IPS-20b (cell line): ENCODE data around the gene LCORL.
A peak's percentile ranks its signal among the peaks of the same experiment; 100 is the strongest.

Experiments used
- H3K27ac ChIP-seq: one replicate; pipeline ENCODE4 v1.5.1; 2013; ENCODE audit warnings: low read length
- H3K27me3 ChIP-seq: 2 replicates; pipeline ENCODE4 v1.6.1; 2013; ENCODE audit warnings: mild to moderate bottlenecking, low read length, inconsistent platforms; ENCODE audit not compliant: insufficient read depth
- H3K36me3 ChIP-seq: 2 replicates; pipeline ENCODE4 v1.6.1; 2013; ENCODE audit warnings: low read depth, mild to moderate bottlenecking, inconsistent platforms, low read length, moderate library complexity; ENCODE audit not compliant: insufficient read depth
- H3K4me1 ChIP-seq: 2 replicates; pipeline ENCODE4 v1.6.1; 2013; ENCODE audit warnings: mild to moderate bottlenecking, control low read depth, inconsistent platforms, low read length, moderate library complexity; ENCODE audit not compliant: insufficient read depth
- H3K4me3 ChIP-seq: 2 replicates; pipeline ENCODE4 v1.5.1; 2013; ENCODE audit warnings: mild to moderate bottlenecking, low read length, inconsistent platforms
- H3K9ac ChIP-seq: 2 replicates; pipeline ENCODE4 v1.6.1; 2013; ENCODE audit warnings: low read depth, mild to moderate bottlenecking, inconsistent platforms, low read length, moderate library complexity
- H3K9me3 ChIP-seq: 2 replicates; pipeline ENCODE4 v1.6.1; 2013; ENCODE audit warnings: mild to moderate bottlenecking, low read depth, low read length, inconsistent platforms; ENCODE audit not compliant: insufficient read depth

Gene LCORL

GRCh38 chr4:17846266-17846665 is 175.3 kb downstream of the LCORL start:
- H3K27me3 ChIP-seq = no peaks in the 10 kb centered on the region
- H3K4me1 ChIP-seq = no peaks in the 10 kb centered on the region
- H3K4me3 ChIP-seq = no peak overlapping the region
- H3K36me3 ChIP-seq = peaks cover 60% of the 10 kb centered on the region
- no peak overlapping the region for H3K27ac ChIP-seq
- H3K9me3 ChIP-seq = peaks cover 17% of the 10 kb centered on the region
- H3K9ac ChIP-seq = no peak overlapping the region

- peaks cover 5% of the 10 kb centered on the region; the same call in 1 of the 2 replicates for H3K4me1 ChIP-seq
- no peaks in the 10 kb centered on the region for H3K27me3 ChIP-seq
- no peaks in the 10 kb centered on the region for H3K9me3 ChIP-seq
- no peak overlapping the region for H3K27ac ChIP-seq
- H3K36me3 ChIP-seq = peaks cover 95% of the 10 kb centered on the region
- no peak overlapping the region for H3K9ac ChIP-seq
- no peak overlapping the region for H3K4me3 ChIP-seq
Measured at GRCh38 chr4:17823871-17824669, 197.5 kb downstream of the LCORL start.

GRCh38 chr4:17817027-17817426 is 204.5 kb downstream of the LCORL start:
- Histone ChIP-seq H3K9ac (no peak overlapping the region), H3K36me3 (peaks cover 77% of the 10 kb centered on the region), H3K4me3 (no peak overlapping the region), H3K4me1 (no peaks in the 10 kb centered on the region; the same call in 1 of the 2 replicates), H3K27me3 (no peaks in the 10 kb centered on the region), H3K27ac (no peak overlapping the region), H3K9me3 (no peaks in the 10 kb centered on the region)

- Histone ChIP-seq H3K36me3 (peaks cover 70% of the 10 kb centered on the region), H3K9me3 (no peaks in the 10 kb centered on the region), H3K4me1 (no peaks in the 10 kb centered on the region; the same call in 1 of the 2 replicates), H3K4me3 (no peak overlapping the region), H3K9ac (no peak overlapping the region), H3K27ac (no peak overlapping the region), H3K27me3 (no peaks in the 10 kb centered on the region)
Measured at GRCh38 chr4:17816142-17816541, 205.4 kb downstream of the LCORL start.

- H3K9me3 ChIP-seq = no peaks in the 10 kb centered on the region
- no peaks in the 10 kb centered on the region; the same call in 1 of the 2 replicates for H3K4me1 ChIP-seq
- H3K27me3 ChIP-seq = no peaks in the 10 kb centered on the region
- H3K36me3 ChIP-seq = peaks cover 52% of the 10 kb centered on the region
- no peak overlapping the region for H3K4me3 ChIP-seq
- H3K9ac ChIP-seq = no peak overlapping the region
- H3K27ac ChIP-seq = no peak overlapping the region
Measured at GRCh38 chr4:17814140-17814539, 207.4 kb downstream of the LCORL start.

GRCh38 chr4:17812801-17813200 is 208.8 kb downstream of the LCORL start:
- peak overlapping the region; percentile 99 for H3K4me3 ChIP-seq
- no peaks in the 10 kb centered on the region for H3K27me3 ChIP-seq
- H3K36me3 ChIP-seq = peaks cover 45% of the 10 kb centered on the region
- peaks cover 5% of the 10 kb centered on the region; the same call in 1 of the 2 replicates for H3K4me1 ChIP-seq
- no peak overlapping the region for H3K27ac ChIP-seq
- no peaks in the 10 kb centered on the region for H3K9me3 ChIP-seq
- peak overlapping the region; percentile 99; the same call in 1 of the 2 replicates for H3K9ac ChIP-seq

- H3K36me3 ChIP-seq = peaks cover 44% of the 10 kb centered on the region
- peaks cover 12% of the 10 kb centered on the region for H3K4me1 ChIP-seq
- peak overlapping the region; percentile 99 for H3K9ac ChIP-seq
- no peak overlapping the region for H3K27ac ChIP-seq
- no peaks in the 10 kb centered on the region for H3K9me3 ChIP-seq
- H3K27me3 ChIP-seq = no peaks in the 10 kb centered on the region
- peak overlapping the region; percentile 99 for H3K4me3 ChIP-seq
Measured at GRCh38 chr4:17812125-17812524, 209.4 kb downstream of the LCORL start.

GRCh38 chr4:17811078-17811603 is 210.4 kb downstream of the LCORL start:
- peak overlapping the region; percentile 9 for H3K27ac ChIP-seq

GRCh38 chr4:17810260-17811077 is 211.1 kb downstream of the LCORL start, which contains the start of the genes DCAF16 and NCAPG:
TSS of gene DCAF16 (minus strand) at chr4:17810757. CDS start at chr4:17804141, 6,616 bp downstream.
TSS of gene NCAPG (plus strand) at chr4:17810979. CDS start at chr4:17811078, 99 bp downstream.
- H3K4me1 ChIP-seq = peaks cover 18% of the 10 kb centered on the region

More at GRCh38 chr4:17811078-17811603, 210.4 kb downstream of the LCORL start:
- peak overlapping the region; percentile 99 for H3K9ac ChIP-seq
- H3K36me3 ChIP-seq = peaks cover 37% of the 10 kb centered on the region
- H3K4me3 ChIP-seq = peak overlapping the region; percentile 99
- H3K27me3 ChIP-seq = no peaks in the 10 kb centered on the region
- no peaks in the 10 kb centered on the region for H3K9me3 ChIP-seq
- peaks cover 18% of the 10 kb centered on the region for H3K4me1 ChIP-seq

GRCh38 chr4:17809667-17810066 is 211.9 kb downstream of the LCORL start:
- no peaks in the 10 kb centered on the region for H3K27me3 ChIP-seq
- peaks cover 18% of the 10 kb centered on the region for H3K4me1 ChIP-seq
- peak overlapping the region; percentile 99 for H3K9ac ChIP-seq
- no peaks in the 10 kb centered on the region for H3K9me3 ChIP-seq
- peak overlapping the region; percentile 89 for H3K27ac ChIP-seq
- peak overlapping the region; percentile 99 for H3K4me3 ChIP-seq
- H3K36me3 ChIP-seq = peaks cover 35% of the 10 kb centered on the region

More at GRCh38 chr4:17810260-17811077, 211.1 kb downstream of the LCORL start, which contains the start of the genes DCAF16 and NCAPG:
- H3K27ac ChIP-seq = peak within 1 kb of the TSS; percentile 89
- H3K36me3 ChIP-seq = peaks cover 36% of the 10 kb centered on the region
- no peaks in the 10 kb centered on the region for H3K27me3 ChIP-seq
- H3K9me3 ChIP-seq = no peaks in the 10 kb centered on the region
- H3K9ac ChIP-seq = peak within 1 kb of the TSS; percentile 99
- H3K4me3 ChIP-seq = peak within 1 kb of the TSS; percentile 99

- H3K4me1 ChIP-seq = peaks cover 18% of the 10 kb centered on the region
- H3K27ac ChIP-seq = no peak overlapping the region
- peak overlapping the region; percentile 99 for H3K4me3 ChIP-seq
- H3K36me3 ChIP-seq = peaks cover 50% of the 10 kb centered on the region
- H3K9me3 ChIP-seq = no peaks in the 10 kb centered on the region
- peak overlapping the region; percentile 57; the same call in 1 of the 2 replicates for H3K9ac ChIP-seq
- H3K27me3 ChIP-seq = no peaks in the 10 kb centered on the region
Measured at GRCh38 chr4:17807446-17807845, 214.1 kb downstream of the LCORL start.
